ENCODE results near the gene UTS2R. TPM values are rescaled to one million over a fixed set of nuclear protein-coding genes. Genes with fewer than 3 reads are reported as not detected.

The UTS2R gene
- total RNA-seq, 4 donors from 2014 or later: not detected

GRCh38 chr17:82384730-82385481 is 13.3 kb downstream of the UTS2R start:
- Histone ChIP-seq H3K9me3 (no peaks in the 10 kb centered on the region), H3K4me3 (no peak overlapping the region), H3K27me3 (peaks cover 56% of the 10 kb centered on the region), H3K4me1 (peaks cover 42% of the 10 kb centered on the region), H3K27ac (no peak overlapping the region), H3K36me3 (no peaks in the 10 kb centered on the region)
- no peak for DNase-seq (ENCODE audit: low spot score in 2 of 2)
- WGBS: 26% methylated on average over 21 of the region's 26 CpGs
- TF ChIP-seq POLR2A (IDR thresholded peaks at IDR 0.05): no peak
- no peak for TF ChIP-seq CTCF (IDR thresholded peaks at IDR 0.05)
- no peak for TF ChIP-seq POLR2AphosphoS5 (IDR thresholded peaks at IDR 0.05)

GRCh38 chr17:82385559-82386254 is 14.1 kb downstream of the UTS2R start:
- peaks cover 50% of the 10 kb centered on the region for H3K27me3 ChIP-seq
- H3K4me3 ChIP-seq: no peak overlapping the region
- H3K4me1 ChIP-seq: peaks cover 41% of the 10 kb centered on the region
- H3K36me3 ChIP-seq: no peaks in the 10 kb centered on the region
- 14% methylated on average over 9 of the region's 26 CpGs for WGBS
- TF ChIP-seq POLR2A (IDR thresholded peaks at IDR 0.05) (no peak), CTCF (IDR thresholded peaks at IDR 0.05) (no peak), EP300 (IDR thresholded peaks at IDR 0.05) (no peak), POLR2AphosphoS5 (IDR thresholded peaks at IDR 0.05) (no peak)
- H3K9me3 ChIP-seq: no peaks in the 10 kb centered on the region
- H3K27ac ChIP-seq: no peak overlapping the region
- DNase-seq (ENCODE audit: low spot score in 2 of 2): no peak

- peaks cover 48% of the 10 kb centered on the region for H3K27me3 ChIP-seq
- no peak overlapping the region for H3K4me3 ChIP-seq
- TF ChIP-seq CTCF (IDR thresholded peaks at IDR 0.05) (no peak), EP300 (IDR thresholded peaks at IDR 0.05) (no peak), POLR2AphosphoS5 (IDR thresholded peaks at IDR 0.05) (no peak), POLR2A (IDR thresholded peaks at IDR 0.05) (no peak)
- peaks cover 35% of the 10 kb centered on the region for H3K4me1 ChIP-seq
- peaks cover 3% of the 10 kb centered on the region for H3K36me3 ChIP-seq
- no peak overlapping the region for H3K27ac ChIP-seq
- 23% methylated on average over 16 of the region's 17 CpGs for WGBS
- no peaks in the 10 kb centered on the region for H3K9me3 ChIP-seq
- DNase-seq (ENCODE audit: low spot score in 2 of 2): no peak
Measured at GRCh38 chr17:82386255-82386831, 14.8 kb downstream of the UTS2R start.

- Histone ChIP-seq H3K27me3 (peaks cover 45% of the 10 kb centered on the region), H3K4me1 (peaks cover 35% of the 10 kb centered on the region), H3K4me3 (no peak overlapping the region), H3K9me3 (no peaks in the 10 kb centered on the region), H3K36me3 (peaks cover 8% of the 10 kb centered on the region), H3K27ac (no peak overlapping the region)
- TF ChIP-seq POLR2AphosphoS5 (IDR thresholded peaks at IDR 0.05): no peak
- TF ChIP-seq POLR2A (IDR thresholded peaks at IDR 0.05): no peak
- no peak for TF ChIP-seq CTCF (IDR thresholded peaks at IDR 0.05)
- TF ChIP-seq EP300 (IDR thresholded peaks at IDR 0.05): no peak
- DNase-seq (ENCODE audit: low spot score in 2 of 2): no peak
- 30% methylated on average over 15 of the region's 38 CpGs for WGBS
Measured at GRCh38 chr17:82386881-82387704, 15.5 kb downstream of the UTS2R start.

Measured in suprapubic skin (tissue), 4 donors.